Lung (tissue), 12 donors: ENCODE data around the gene C12orf50. TPM values are rescaled to one million over a fixed set of nuclear protein-coding genes. Genes with fewer than 3 reads are reported as not detected.
"Not testable (repeated sequence)": the region's sequence is repeated elsewhere in the genome, so short reads cannot be mapped to it uniquely, and the experiment has no call there.

Experiments used
- ATAC-seq: fragments of 200-7000 bp; cut with Tn5 transposase; one replicate; pipeline ENCODE4 v1.9.1; 2020; ENCODE audit warnings: moderate number of reproducible peaks; ENCODE audit not compliant: insufficient read depth, low FRiP score
- DNase-seq, 3 donors: peaks; one replicate each; pipeline ENCODE4 v3.0.0-alpha.2; 2013 to 2017
- H3K27ac ChIP-seq, 2 donors: one replicate each; pipeline ENCODE4 v1.5.1; 2013; ENCODE audit warnings: mild to moderate bottlenecking in 2 of 2, moderate library complexity in 2 of 2, control low read depth in 1 of 2, inconsistent platforms in 1 of 2, low read depth in 1 of 2, low read length in 1 of 2
- H3K27me3 ChIP-seq, 3 donors: one replicate each; pipeline ENCODE4 v1.5.1; 2013; ENCODE audit warnings: low read length in 2 of 3; ENCODE audit not compliant: control insufficient read depth in 3 of 3, insufficient read depth in 3 of 3
- H3K36me3 ChIP-seq, 4 donors: one replicate each; pipeline ENCODE4 v1.5.1; 2013; ENCODE audit warnings: low read length in 4 of 4, mild to moderate bottlenecking in 1 of 4, moderate library complexity in 1 of 4; ENCODE audit not compliant: control insufficient read depth in 4 of 4, insufficient read depth in 4 of 4
- H3K4me1 ChIP-seq, 5 donors: one replicate each; pipeline ENCODE4 v1.5.1; 2013; ENCODE audit warnings: low read length in 5 of 5, mild to moderate bottlenecking in 2 of 5, moderate library complexity in 1 of 5; ENCODE audit not compliant: control insufficient read depth in 5 of 5, insufficient read depth in 5 of 5
- H3K4me3 ChIP-seq: one replicate; pipeline ENCODE4 v1.5.1; 2013; ENCODE audit warnings: mild to moderate bottlenecking, control low read depth, moderate library complexity
- H3K9ac ChIP-seq, 2 donors: one replicate each; pipeline ENCODE4 v1.5.1; 2013; ENCODE audit warnings: low read length in 2 of 2, control low read depth in 1 of 2; ENCODE audit not compliant: insufficient read depth in 1 of 2
- H3K9me3 ChIP-seq, 4 donors: one replicate each; pipeline ENCODE4 v1.5.1; 2013; ENCODE audit warnings: low read length in 3 of 4, mild to moderate bottlenecking in 1 of 4, moderate library complexity in 1 of 4; ENCODE audit not compliant: control insufficient read depth in 4 of 4, insufficient read depth in 3 of 4
- CTCF ChIP-seq: IDR thresholded peaks from 2 replicates; pipeline ENCODE4 v1.5.1; 2012; ENCODE audit warnings: mild to moderate bottlenecking; ENCODE audit errors: control extremely low read depth, extremely low read depth
- WGBS, 2 donors: extraction: QIAGEN DNeasy Blood & Tissue Kit; methylation state at CpG; one replicate each; pipeline ENCODE4 v1.1.7; 2013; 5-methylcytosine and 5-hydroxymethylcytosine counted together
- polyA plus RNA-seq, 2 donors: library from polyadenylated mRNA; stranded (reverse); fragments of 200-250 nt; gene quantifications; one replicate each; pipeline ENCODE4 v1.2.1, GENCODE V29; 2013
- total RNA-seq, 2 donors: library from RNA; depleted of rRNA in 1 of 2; stranded (reverse); fragments of >200 nt in 1 of 2; gene quantifications; one replicate each; pipeline ENCODE4 v1.2.1, GENCODE V29; 2014 to 2021
- donor health status: control.
- donor health status: control.
- donor health status: Bipolar disorder and iron deficiency.
- donor health status: healthy.
- donor health status: DM: yes; HTN: yes; CAD: no.

C12orf50 gene
- total and polyA plus RNA-seq, 4 donors = 0.05 to 0.12 (median 0.07) TPM

GRCh38 chr12:88035907-88036289 lies 6.7 kb upstream of the C12orf50 start:
- Histone ChIP-seq H3K9me3 (no peaks in the 10 kb centered on the region), H3K36me3 (peaks cover 0 to 3% (median 0%) of the 10 kb centered on the region in 4 donors), H3K9ac (peak overlapping the region; percentile 51 to 88), H3K27ac (peak overlapping the region; percentile 76 to 87), H3K4me3 (peak overlapping the region; percentile 87), H3K27me3 (no peaks in the 10 kb centered on the region), H3K4me1 (peaks cover 0 to 21% (median 8%) of the 10 kb centered on the region in 5 donors)
- ATAC-seq = peak; percentile 9
- peak in 1 of 3 donors; percentile 32 for DNase-seq
- WGBS, 2 donors = 5 to 7% methylated on average over 5 of the region's 5 CpGs
- TF ChIP-seq CTCF = no peak

GRCh38 chr12:88035271-88035906 lies 6.2 kb upstream of the C12orf50 start:
- 0% methylated on average over 54 of the region's 54 CpGs for WGBS, 2 donors
- Histone ChIP-seq H3K4me3 (peak overlapping the region; percentile 87), H3K9me3 (no peaks in the 10 kb centered on the region), H3K36me3 (peaks cover 0 to 3% (median 0%) of the 10 kb centered on the region in 4 donors), H3K27me3 (no peaks in the 10 kb centered on the region), H3K9ac (peak overlapping the region; percentile 51 to 88), H3K4me1 (peaks cover 0 to 21% (median 8%) of the 10 kb centered on the region in 5 donors), H3K27ac (peak overlapping the region; percentile 76 to 87)
- ATAC-seq (peak; percentile 100), DNase-seq (peak; percentile 92 to 94 (median 92))
- TF ChIP-seq CTCF = no peak

- not testable (repeated sequence) for H3K9ac ChIP-seq, H3K4me1 ChIP-seq, H3K9me3 ChIP-seq, ATAC-seq, H3K27me3 ChIP-seq, H3K27ac ChIP-seq, H3K4me3 ChIP-seq, H3K36me3 ChIP-seq, DNase-seq
- WGBS, 2 donors = 88 to 91% methylated on average over 3 of the region's 3 CpGs
Measured at GRCh38 chr12:88031161-88031560, 2.0 kb upstream of the C12orf50 start.

- WGBS, 2 donors = 82 to 97% methylated on average over 1 of the region's 1 CpG
- no peak overlapping the region for H3K9ac ChIP-seq
- ATAC-seq = no peak
Measured at GRCh38 chr12:88026196-88026595, 3.0 kb downstream of the C12orf50 start.

More at GRCh38 chr12:88026196-88026595, 3.0 kb downstream of the C12orf50 start:
- Histone ChIP-seq H3K27ac (no peak overlapping the region), H3K4me1 (no peaks in the 10 kb centered on the region), H3K9me3 (no peaks in the 10 kb centered on the region), H3K36me3 (no peaks in the 10 kb centered on the region), H3K27me3 (no peaks in the 10 kb centered on the region), H3K4me3 (no peak overlapping the region)
- no peak for DNase-seq
- TF ChIP-seq CTCF = no peak
